Naive thymus-derived CD4-positive, alpha-beta T cell (primary cell): ENCODE measurements around the gene EHMT1. TPM values are rescaled to one million over a fixed set of nuclear protein-coding genes. Genes with fewer than 3 reads are reported as not detected.

Experiments used
- ATAC-seq: fragments of 150-1000 bp; cut with Tn5 transposase; 2 replicates; pipeline ENCODE4 v1.10.0; 2021; ENCODE audit warnings: mild to moderate bottlenecking, moderate library complexity
- CTCF ChIA-PET: fragments of 350-600 bp; sonication (Branson Sonifier 250); formaldehyde crosslinking; loops from one replicate; lab custom pipeline; 2021; ENCODE audit warnings: antibody characterized with exemption; lab: Charles Lee
- POLR2A ChIA-PET: fragments of 350-600 bp; sonication (Branson Sonifier 250); formaldehyde crosslinking; loops from one replicate; lab custom pipeline; 2021; ENCODE audit warnings: antibody characterized with exemption, inconsistent platforms; lab: Charles Lee
- DNase-seq, 9 donors: peaks; one replicate each; pipeline versions ENCODE4 v3.0.0 to v3.0.0-alpha.2; 2020 to 2022; ENCODE audit warnings: mixed read lengths in 1 of 9
- H3K27ac ChIP-seq: one replicate; pipeline ENCODE4 v1.7.0; 2013; ENCODE audit warnings: mild to moderate bottlenecking, low read depth, low read length, moderate library complexity
- H3K27me3 ChIP-seq, 2 donors: one replicate each; pipeline ENCODE4 v1.7.0; 2013; ENCODE audit warnings: low read length in 2 of 2, mild to moderate bottlenecking in 2 of 2, moderate library complexity in 2 of 2; ENCODE audit not compliant: control insufficient read depth in 2 of 2, insufficient read depth in 2 of 2
- H3K36me3 ChIP-seq, 3 experiments: 1 replicate in 2 of 3; 2 replicates in 1 of 3; pipeline ENCODE4 v1.7.0; 2013; ENCODE audit warnings: low read length in 3 of 3, mild to moderate bottlenecking in 3 of 3, moderate library complexity in 1 of 3; ENCODE audit not compliant: insufficient read depth in 3 of 3, control insufficient read depth in 2 of 3
- H3K4me1 ChIP-seq, 2 donors: one replicate each; pipeline ENCODE4 v1.7.0; 2013; ENCODE audit warnings: low read length in 2 of 2, mild to moderate bottlenecking in 2 of 2, moderate library complexity in 1 of 2; ENCODE audit not compliant: control insufficient read depth in 2 of 2, insufficient read depth in 2 of 2
- H3K4me3 ChIP-seq: 2 replicates; pipeline ENCODE4 v1.7.0; 2013; ENCODE audit warnings: mild to moderate bottlenecking, low read length
- H3K9me3 ChIP-seq, 3 experiments: 1 replicate in 2 of 3; 2 replicates in 1 of 3; pipeline ENCODE4 v1.7.0; 2013; ENCODE audit warnings: low read length in 3 of 3; ENCODE audit not compliant: control insufficient read depth in 2 of 3
- H3K27ac Mint-ChIP-seq, 9 donors: one replicate each; pipeline ENCODE4 v1.8.0; 2020 to 2022; ENCODE audit warnings: mixed read lengths in 9 of 9, mild to moderate bottlenecking in 8 of 9, moderate library complexity in 5 of 9, inconsistent platforms in 2 of 9
- H3K27me3 Mint-ChIP-seq, 5 donors: one replicate each; pipeline ENCODE4 v1.8.0; 2021 to 2022; ENCODE audit warnings: mixed read lengths in 5 of 5, mild to moderate bottlenecking in 1 of 5
- H3K36me3 Mint-ChIP-seq, 5 donors: one replicate each; pipeline ENCODE4 v1.8.0; 2020 to 2022; ENCODE audit warnings: mixed read lengths in 5 of 5, mild to moderate bottlenecking in 3 of 5, inconsistent platforms in 1 of 5
- H3K4me1 Mint-ChIP-seq, 7 donors: one replicate each; pipeline ENCODE4 v1.8.0; 2020 to 2022; ENCODE audit warnings: mixed read lengths in 7 of 7, mild to moderate bottlenecking in 3 of 7, inconsistent platforms in 1 of 7
- H3K4me3 Mint-ChIP-seq, 10 donors: one replicate each; pipeline ENCODE4 v1.8.0; 2020 to 2022; ENCODE audit warnings: mild to moderate bottlenecking in 10 of 10, mixed read lengths in 10 of 10, moderate library complexity in 6 of 10, inconsistent platforms in 2 of 10
- H3K9me3 Mint-ChIP-seq, 11 donors: one replicate each; pipeline ENCODE4 v1.8.0; 2020 to 2022; ENCODE audit warnings: mixed read lengths in 11 of 11, mild to moderate bottlenecking in 4 of 11, inconsistent platforms in 1 of 11, moderate library complexity in 1 of 11
- intact Hi-C, 2 donors: fragments of 100-400 bp; cut with micrococcal nuclease; formaldehyde crosslinking; loops; one replicate each; pipeline ENCODE4 v1.15.1; 2023
- polyA plus RNA-seq, 2 donors: library from polyadenylated mRNA; unstranded; fragments of 300-500 nt; fragmentation: Illumina TruSeq; gene quantifications; one replicate each; pipeline ENCODE4 v1.2.3, GENCODE V29; 2021
- total RNA-seq, 6 experiments: library from RNA in 5 of 6; stranded (reverse) in 5 of 6; gene quantifications; 1 replicate in 5 of 6; 2 replicates in 1 of 6; pipeline ENCODE4 v1.2.3 and lab custom pipeline; 2021 to 2026

EHMT1 gene
- total and polyA plus RNA-seq, 7 experiments from 2014 or later, result 24.7 to 132 (median 112) TPM

DNA sequence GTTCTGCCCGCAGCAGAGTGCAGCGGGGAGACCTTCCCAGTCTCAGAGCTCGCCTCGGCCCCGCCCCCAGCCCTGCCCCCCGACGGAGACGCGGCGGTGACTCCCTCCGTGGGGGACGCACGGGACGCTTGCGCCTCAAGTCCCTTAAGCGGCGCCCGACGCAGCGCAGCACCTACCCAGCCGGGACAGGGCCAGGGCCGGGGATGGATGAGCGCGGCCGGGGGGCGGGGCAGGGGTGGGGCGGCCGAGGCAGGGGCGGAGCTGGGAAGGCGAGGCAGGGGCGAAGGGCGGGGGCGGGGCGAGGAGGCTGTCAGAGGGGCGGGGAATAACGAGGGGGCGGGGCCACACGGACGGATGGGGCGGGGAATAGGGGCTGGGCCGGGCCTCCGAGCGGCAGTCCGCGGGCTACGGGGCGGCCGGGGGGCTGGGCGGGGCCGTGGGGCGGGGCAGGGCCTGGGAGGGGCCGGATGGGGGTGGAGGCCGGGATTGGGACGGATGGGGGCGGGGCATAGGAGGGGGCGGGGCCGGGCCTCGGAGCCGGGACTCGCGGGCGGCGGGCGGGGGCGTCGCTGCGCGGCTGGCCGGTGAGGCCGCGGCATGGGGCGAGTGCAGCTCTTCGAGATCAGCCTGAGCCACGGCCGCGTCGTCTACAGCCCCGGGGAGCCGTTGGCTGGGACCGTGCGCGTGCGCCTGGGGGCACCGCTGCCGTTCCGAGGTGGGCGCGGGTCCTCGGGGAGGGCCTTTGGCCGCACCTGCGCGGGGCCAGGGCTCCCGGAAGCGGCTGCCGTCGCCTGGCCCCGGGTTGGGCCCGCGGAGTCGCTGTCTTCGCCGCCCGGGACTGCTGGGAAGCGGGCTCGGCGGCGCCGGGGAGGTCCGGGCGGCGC, 13.4 kb upstream of the EHMT1 start, which contains the start of gene ARRDC1:
TSS of gene ARRDC1 (plus strand) at position 566 of the 884 bp plus-strand sequence. CDS start at position 598, 32 bp downstream.
- ChIA-PET POLR2A (interaction anchor here (1.2 kb wide), 2 partner anchors 13 to 14 kb away, joined by 3 to 7 read pairs; partner anchors contain the start of gene EHMT1), CTCF (no interaction called here)
- H3K36me3 Mint-ChIP-seq, result no peaks in the 10 kb centered on the region
- DNase-seq (peak; percentile 77 to 95 (median 88)), ATAC-seq (peak; percentile 91)
- Histone ChIP-seq H3K9me3 (no peaks in the 10 kb centered on the region), H3K4me3 (peak within 1 kb of the TSS; percentile 69), H3K27ac (peak within 1 kb of the TSS; percentile 85), H3K36me3 (no peaks in the 10 kb centered on the region), H3K27me3 (no peaks in the 10 kb centered on the region), H3K4me1 (peaks cover 6 to 10% of the 10 kb centered on the region in 2 donors)
- H3K4me3 Mint-ChIP-seq, result peak within 1 kb of the TSS; percentile 66 to 92 (median 84)
- H3K27ac Mint-ChIP-seq, result peak within 1 kb of the TSS in 5 of 9 donors; percentile 39 to 82 (median 52)
- H3K27me3 Mint-ChIP-seq, result no peaks in the 10 kb centered on the region
- intact Hi-C loops, result loop anchor here (1.0 to 2.0 kb wide), 10 partner anchors 13 to 815 kb away; partner anchors contain the start of genes MRPL41 (in 2 of the 2), TMEM141 (in 2 of the 2), ZMYND19 (in 2 of the 2) and DPH7 (in 1 of the 2)
- no peaks in the 10 kb centered on the region for H3K9me3 Mint-ChIP-seq
- peaks cover 0 to 39% (median 24%) of the 10 kb centered on the region in 7 donors for H3K4me1 Mint-ChIP-seq

DNA sequence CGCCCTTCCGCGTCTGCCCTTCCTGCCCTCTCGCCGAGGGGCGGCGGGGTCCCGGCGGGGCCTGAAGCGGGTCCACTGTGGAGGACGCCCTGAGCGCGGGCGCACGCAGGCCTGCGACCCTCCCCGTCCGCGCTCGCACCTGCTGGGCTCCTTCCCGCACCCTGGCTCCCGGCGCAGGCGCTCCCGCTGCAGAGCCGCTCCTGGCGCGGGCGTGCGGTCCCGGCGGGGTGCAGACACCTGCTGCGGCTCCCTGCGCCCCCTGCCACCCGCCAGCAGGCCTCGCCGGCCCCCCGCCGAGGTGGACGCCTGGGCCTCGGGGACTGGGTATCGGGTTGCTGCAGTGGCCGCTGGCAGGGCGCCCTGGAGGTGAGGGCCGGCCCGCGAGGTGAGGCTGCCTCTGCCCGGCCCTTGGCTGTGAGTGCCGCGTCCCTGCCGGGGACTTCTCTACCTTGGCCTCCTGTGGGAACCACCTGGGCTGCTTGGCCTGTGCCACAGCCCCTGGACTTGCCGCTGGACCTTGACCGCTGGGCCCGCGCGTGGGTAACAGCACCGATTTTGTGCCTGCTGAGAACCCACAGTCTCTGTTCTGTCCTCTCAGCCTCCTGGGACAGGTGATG, 12.7 kb upstream of the EHMT1 start:
- CTCF ChIA-PET, result no interaction called here
- Mint-ChIP-seq H3K4me3 (peak overlapping the region; percentile 66 to 92 (median 84)), H3K27me3 (no peaks in the 10 kb centered on the region), H3K4me1 (peaks cover 1 to 41% (median 26%) of the 10 kb centered on the region in 7 donors), H3K9me3 (no peaks in the 10 kb centered on the region), H3K36me3 (no peaks in the 10 kb centered on the region), H3K27ac (peak overlapping the region in 5 of 9 donors; percentile 39 to 82 (median 52))
- Histone ChIP-seq H3K36me3 (no peaks in the 10 kb centered on the region), H3K9me3 (no peaks in the 10 kb centered on the region), H3K27me3 (no peaks in the 10 kb centered on the region), H3K4me3 (peak overlapping the region; percentile 69), H3K27ac (peak overlapping the region; percentile 85), H3K4me1 (peaks cover 6 to 12% of the 10 kb centered on the region in 2 donors)
- peak in 3 of 9 donors; percentile 30 to 42 (median 38) for DNase-seq
- no peak for ATAC-seq
- POLR2A ChIA-PET, result no interaction called here
- intact Hi-C loops, result no loop called here

GRCh38 chr9:137606734-137607138, 12.1 kb upstream of the EHMT1 start:
- CTCF ChIA-PET, result no interaction called here

GRCh38 chr9:137607141-137607857, 11.5 kb upstream of the EHMT1 start:
- no peak overlapping the region for H3K4me3 ChIP-seq
- DNase-seq, result no peak
- CTCF ChIA-PET, result no interaction called here
- intact Hi-C loops, result no loop called here
- no peaks in the 10 kb centered on the region for H3K9me3 ChIP-seq
- H3K27ac ChIP-seq, result peak overlapping the region; percentile 21
- Mint-ChIP-seq H3K27ac (peak overlapping the region in 6 of 9 donors; percentile 17 to 58 (median 46)), H3K27me3 (no peaks in the 10 kb centered on the region), H3K9me3 (no peaks in the 10 kb centered on the region), H3K4me1 (peaks cover 6 to 51% (median 37%) of the 10 kb centered on the region in 7 donors), H3K36me3 (no peaks in the 10 kb centered on the region), H3K4me3 (peak overlapping the region; percentile 66 to 92 (median 84))
- POLR2A ChIA-PET, result interaction anchor here (0.6 to 1.3 kb wide), 3 partner anchors 12 to 55 kb away, joined by 4 to 6 read pairs (median 5); partner anchors contain the start of genes EHMT1 and MRPL41
- peaks cover 10 to 24% of the 10 kb centered on the region in 2 donors for H3K4me1 ChIP-seq
- no peak for ATAC-seq
- no peaks in the 10 kb centered on the region for H3K27me3 ChIP-seq
- no peaks in the 10 kb centered on the region for H3K36me3 ChIP-seq

More at GRCh38 chr9:137606734-137607138, 12.1 kb upstream of the EHMT1 start:
- Histone ChIP-seq H3K9me3 (no peaks in the 10 kb centered on the region), H3K4me3 (peak overlapping the region; percentile 69), H3K27me3 (no peaks in the 10 kb centered on the region), H3K36me3 (no peaks in the 10 kb centered on the region), H3K4me1 (peaks cover 6 to 18% of the 10 kb centered on the region in 2 donors), H3K27ac (peak overlapping the region; percentile 85)
- no peaks in the 10 kb centered on the region for H3K9me3 Mint-ChIP-seq
- peaks cover 6 to 47% (median 32%) of the 10 kb centered on the region in 7 donors for H3K4me1 Mint-ChIP-seq
- peak overlapping the region in 6 of 9 donors; percentile 38 to 82 (median 55) for H3K27ac Mint-ChIP-seq
- POLR2A ChIA-PET, result interaction anchor here (0.6 to 1.3 kb wide), 3 partner anchors 12 to 55 kb away, joined by 4 to 6 read pairs (median 5); partner anchors contain the start of genes EHMT1 and MRPL41
- intact Hi-C loops, result no loop called here
- no peak for DNase-seq
- H3K36me3 Mint-ChIP-seq, result no peaks in the 10 kb centered on the region
- H3K4me3 Mint-ChIP-seq, result peak overlapping the region; percentile 66 to 92 (median 84)
- H3K27me3 Mint-ChIP-seq, result no peaks in the 10 kb centered on the region
- ATAC-seq, result no peak

GRCh38 chr9:137610944-137611343, 7.9 kb upstream of the EHMT1 start:
- Histone ChIP-seq H3K27me3 (no peaks in the 10 kb centered on the region), H3K4me3 (no peak overlapping the region), H3K4me1 (peaks cover 11 to 25% of the 10 kb centered on the region in 2 donors), H3K27ac (peak overlapping the region; percentile 29), H3K9me3 (no peaks in the 10 kb centered on the region), H3K36me3 (peaks cover 0 to 32% (median 4%) of the 10 kb centered on the region in 3 experiments)
- peak overlapping the region in 6 of 9 donors; percentile 19 to 81 (median 68) for H3K27ac Mint-ChIP-seq
- intact Hi-C loops, result no loop called here
- DNase-seq, result no peak
- ChIA-PET CTCF (no interaction called here), POLR2A (no interaction called here)
- peaks cover 0 to 4% (median 0%) of the 10 kb centered on the region in 5 donors for H3K36me3 Mint-ChIP-seq
- H3K27me3 Mint-ChIP-seq, result no peaks in the 10 kb centered on the region
- H3K4me3 Mint-ChIP-seq, result peak overlapping the region in 4 of 10 donors; percentile 32 to 70 (median 44)
- H3K9me3 Mint-ChIP-seq, result no peaks in the 10 kb centered on the region
- no peak for ATAC-seq
- peaks cover 6 to 40% (median 27%) of the 10 kb centered on the region in 7 donors for H3K4me1 Mint-ChIP-seq
